ENCODE results near the gene ITSN1.

ITSN1 gene

GRCh38 chr21:33932731-33933130 is 290.4 kb downstream of the ITSN1 start:
- no peak for DNase-seq (ENCODE audit: low spot score)

DNA sequence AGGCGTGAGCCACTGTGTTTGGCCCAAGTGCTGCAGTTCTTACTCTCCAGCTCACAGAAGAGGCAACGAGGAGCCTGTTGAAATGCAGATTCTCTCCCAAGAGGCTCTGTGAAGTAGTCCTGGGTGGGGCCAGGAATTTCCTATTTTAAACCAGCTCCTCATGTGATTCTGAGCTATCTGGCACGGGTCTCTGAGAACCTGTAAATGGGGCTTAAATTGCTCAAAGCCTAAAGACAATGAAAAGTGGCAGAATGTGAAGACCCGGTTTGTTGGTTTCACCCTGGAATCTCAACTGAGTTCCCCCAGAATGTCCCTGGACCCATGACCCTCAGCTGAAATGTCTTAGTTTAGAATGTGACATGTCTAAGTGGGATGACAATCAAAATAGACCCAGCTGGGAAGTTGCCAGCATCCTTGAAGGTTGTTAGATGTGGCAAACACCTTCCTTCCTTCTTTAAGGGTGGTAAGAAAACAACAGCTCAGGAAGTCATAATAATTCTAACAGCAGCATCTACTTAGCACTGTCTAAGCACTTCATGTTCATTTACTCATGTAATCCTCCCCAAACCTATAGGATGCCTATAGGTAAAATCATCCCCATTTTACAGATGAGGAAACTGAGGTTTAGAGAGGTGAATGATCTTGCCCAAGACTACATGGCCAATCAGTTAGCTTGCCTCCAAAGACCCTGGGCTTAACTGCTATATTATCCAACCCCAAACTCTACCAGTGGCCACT is 294.2 kb downstream of the ITSN1 start:
- DNase-seq (ENCODE audit: low spot score) = no peak

- DNase-seq (ENCODE audit: low spot score) = no peak
These were observed 294.8 kb downstream of the ITSN1 start for GRCh38 chr21:33937146-33937545.

DNA sequence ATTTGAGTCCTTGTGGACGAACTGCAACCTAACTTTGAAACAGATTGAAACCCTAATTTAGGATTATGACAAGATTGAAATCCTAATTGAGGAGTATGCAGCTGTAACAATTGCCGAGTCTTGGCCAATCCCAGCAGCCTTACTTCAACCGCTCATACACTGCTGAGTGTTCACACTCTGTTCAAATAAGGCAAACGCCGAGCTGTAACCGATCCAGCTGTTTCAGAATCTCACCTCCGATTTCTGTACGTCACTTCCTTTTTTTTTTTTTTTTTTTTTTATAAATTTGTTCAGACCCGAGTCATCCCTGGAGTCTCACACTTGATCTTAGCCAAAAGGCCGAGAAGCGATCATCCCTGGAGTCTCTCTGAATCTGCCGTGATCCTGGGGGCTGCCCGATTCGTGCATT is 295.6 kb downstream of the ITSN1 start:
- DNase-seq (ENCODE audit: low spot score) = no peak

- no peak for DNase-seq (ENCODE audit: low spot score)
These were observed 296.1 kb downstream of the ITSN1 start for GRCh38 chr21:33938381-33938780.

GRCh38 chr21:33939226-33939625 is 296.9 kb downstream of the ITSN1 start:
- no peak for DNase-seq (ENCODE audit: low spot score)

DNA sequence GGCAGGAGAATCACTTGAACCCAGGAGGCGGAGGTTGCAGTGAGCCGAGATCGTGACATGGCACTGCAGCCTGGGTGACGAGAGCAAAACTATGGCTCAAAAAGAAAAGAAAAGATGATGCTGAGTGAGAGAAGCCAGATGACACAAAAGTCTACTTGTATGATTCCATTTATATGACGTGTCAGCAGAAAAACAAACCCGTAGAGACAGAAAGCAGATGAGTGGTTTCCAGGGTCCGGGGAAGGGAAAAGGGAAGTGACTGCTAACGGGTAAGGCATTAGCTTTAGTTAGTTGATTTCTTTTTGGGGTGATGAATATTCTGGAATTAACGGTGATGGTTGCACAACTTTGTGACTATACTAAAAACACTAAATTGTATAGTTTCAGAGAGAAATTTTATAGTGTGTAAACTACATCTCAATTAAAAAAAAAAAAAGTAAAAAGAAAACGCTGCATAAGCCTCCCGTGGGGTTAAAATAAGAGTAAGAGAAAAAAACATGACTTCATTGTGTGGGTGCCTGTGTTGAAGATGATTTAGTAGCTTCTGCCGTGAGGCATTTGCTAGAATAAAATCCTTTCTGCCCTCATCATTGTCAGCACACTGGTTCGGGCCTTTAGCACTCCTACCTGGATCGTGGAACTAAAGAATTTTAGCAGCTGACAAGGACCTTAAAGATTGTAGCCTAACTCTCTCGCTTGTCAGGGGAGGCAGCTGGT is 298.0 kb downstream of the ITSN1 start:
- no peak for DNase-seq (ENCODE audit: low spot score)

- no peak for DNase-seq (ENCODE audit: low spot score)
These were observed 298.6 kb downstream of the ITSN1 start for GRCh38 chr21:33940881-33941245.

DNA sequence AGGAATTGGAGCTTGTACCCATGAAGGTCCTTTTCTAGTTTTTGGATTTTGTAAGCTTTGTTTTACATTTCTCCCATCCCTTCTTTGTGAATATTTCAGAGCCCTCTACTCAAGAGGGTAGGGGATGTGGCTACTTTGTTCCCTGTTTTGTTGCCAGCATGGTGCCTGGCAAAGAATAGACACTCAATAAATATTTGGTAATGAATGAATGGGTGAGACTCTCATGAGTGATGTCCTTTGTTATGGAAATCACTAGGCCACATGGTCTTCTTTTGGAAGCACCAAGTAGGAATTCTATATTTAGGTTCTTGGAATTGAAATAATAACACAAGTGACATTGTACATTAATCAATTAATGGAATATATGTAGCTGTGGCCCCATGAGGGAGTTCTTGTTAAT is 300.1 kb downstream of the ITSN1 start:
- DNase-seq (ENCODE audit: low spot score) = no peak

DNA sequence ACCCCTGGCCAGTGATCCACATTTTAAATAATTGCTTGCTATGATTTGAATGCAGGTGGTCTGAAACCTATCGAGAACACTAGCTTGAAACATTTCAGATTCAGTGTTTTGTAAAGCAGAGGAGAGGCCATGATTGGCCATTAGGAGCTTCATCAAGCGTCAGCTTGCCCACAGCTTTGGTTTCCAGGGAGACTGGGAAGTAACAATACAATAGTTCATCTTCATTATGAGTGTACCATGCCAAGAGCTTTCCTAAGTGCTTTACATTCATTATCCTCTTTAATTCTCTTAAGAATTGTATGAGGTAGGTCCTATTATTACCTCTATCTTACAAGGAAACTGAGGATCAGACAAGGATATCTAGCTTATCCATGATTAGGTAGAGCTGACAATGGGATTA is 301.0 kb downstream of the ITSN1 start:
- DNase-seq (ENCODE audit: low spot score) = no peak

- DNase-seq (ENCODE audit: low spot score) = no peak
These were observed 302.0 kb downstream of the ITSN1 start for GRCh38 chr21:33944185-33944763.

DNA sequence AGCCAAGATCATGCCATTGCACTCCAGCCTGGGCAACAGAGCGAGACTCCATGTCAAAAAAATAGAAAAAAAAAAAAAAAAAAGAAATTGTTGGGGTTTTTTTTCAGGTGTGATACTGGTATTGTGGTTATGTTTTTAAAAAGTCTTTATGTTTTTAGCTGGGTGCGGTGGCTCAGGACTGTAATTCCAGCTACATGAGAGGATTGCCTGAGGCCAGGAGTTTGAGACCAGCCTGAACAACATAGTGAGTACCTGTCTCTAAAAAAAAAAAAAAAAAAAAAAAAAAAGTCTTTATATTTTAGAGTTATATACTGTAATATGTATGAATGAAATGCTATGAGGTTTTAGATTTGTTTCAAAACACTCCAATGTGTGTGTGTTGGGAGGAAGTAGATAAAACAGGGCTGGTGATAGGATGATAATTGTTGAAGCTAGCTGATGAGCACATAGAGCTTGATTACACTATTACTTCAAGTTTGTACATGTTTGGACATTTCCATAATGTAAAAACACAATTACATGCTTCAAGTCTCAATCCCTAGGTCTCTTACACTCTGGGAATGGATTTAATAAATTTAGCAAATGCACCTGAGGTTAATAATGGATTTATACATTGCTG is 303.5 kb downstream of the ITSN1 start:
- no peak for DNase-seq (ENCODE audit: low spot score)

GRCh38 chr21:33947451-33948095 is 305.3 kb downstream of the ITSN1 start:
- DNase-seq (ENCODE audit: low spot score) = peak; percentile 97

GRCh38 chr21:33948096-33948950 is 306.0 kb downstream of the ITSN1 start:
- no peak for DNase-seq (ENCODE audit: low spot score)

DNA sequence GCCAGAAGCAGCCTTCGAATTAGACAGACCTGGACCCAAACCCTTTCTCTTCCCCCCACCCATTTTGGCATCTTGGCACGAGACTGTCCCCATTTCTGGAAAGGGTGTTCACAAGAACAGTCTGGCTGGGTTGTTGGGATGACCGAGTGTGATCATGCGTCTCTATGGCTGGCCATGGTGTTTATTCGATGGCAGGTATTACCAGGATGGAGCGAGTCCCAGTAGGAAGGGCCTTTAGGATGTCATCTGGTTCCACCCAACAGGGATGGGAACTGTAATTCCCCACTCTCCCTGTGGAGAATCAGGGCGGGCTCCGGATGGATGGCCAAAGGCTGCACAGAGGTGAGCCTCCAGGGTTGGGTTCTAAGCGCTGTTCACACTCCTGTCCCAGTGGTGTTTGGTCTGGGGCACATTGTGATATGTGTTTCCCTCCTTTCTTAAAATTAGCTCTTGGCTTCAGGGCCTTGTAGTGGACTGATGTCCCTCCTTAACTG is 306.7 kb downstream of the ITSN1 start:
- no peak for DNase-seq (ENCODE audit: low spot score)
